T1000 (cell line): ENCODE results near the gene FYCO1.
"Not testable (repeated sequence)": the region's sequence is repeated elsewhere in the genome, so short reads cannot be mapped to it uniquely, and the experiment has no call there.

Experiments used
- DNase-seq: peaks from one replicate; lab custom pipeline; 2025; ENCODE audit warnings: mixed read lengths; lab: John Stamatoyannopoulos, UW

FYCO1 gene

DNA sequence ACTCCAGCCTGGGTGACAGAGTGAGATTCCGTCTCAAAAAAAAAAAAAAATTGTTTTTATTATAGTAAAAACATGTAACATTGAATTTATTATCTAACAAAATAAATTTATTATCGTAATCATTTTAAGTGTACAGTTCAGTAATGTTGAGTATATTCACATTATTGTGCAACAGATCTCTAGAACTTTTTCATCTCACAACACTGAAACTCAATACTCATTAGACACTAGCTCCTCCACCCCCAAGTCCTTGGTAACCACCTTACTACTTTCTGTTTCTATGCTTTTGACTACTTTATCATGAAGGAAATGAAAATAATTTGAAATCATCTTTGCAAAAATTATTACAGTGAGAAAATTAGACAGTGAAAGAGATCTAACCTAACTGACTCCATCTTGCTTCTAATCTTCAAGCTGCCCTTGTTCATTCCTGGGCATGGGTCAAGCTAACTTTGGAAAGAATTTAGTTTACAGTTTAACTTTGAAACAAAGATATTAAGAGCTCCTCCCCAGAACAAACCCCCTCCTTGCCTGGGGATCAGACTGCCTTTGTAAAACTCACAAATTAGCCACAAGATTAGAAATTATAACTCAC lies 15.0 kb upstream of the FYCO1 start:
- DNase-seq, result no peak

DNA sequence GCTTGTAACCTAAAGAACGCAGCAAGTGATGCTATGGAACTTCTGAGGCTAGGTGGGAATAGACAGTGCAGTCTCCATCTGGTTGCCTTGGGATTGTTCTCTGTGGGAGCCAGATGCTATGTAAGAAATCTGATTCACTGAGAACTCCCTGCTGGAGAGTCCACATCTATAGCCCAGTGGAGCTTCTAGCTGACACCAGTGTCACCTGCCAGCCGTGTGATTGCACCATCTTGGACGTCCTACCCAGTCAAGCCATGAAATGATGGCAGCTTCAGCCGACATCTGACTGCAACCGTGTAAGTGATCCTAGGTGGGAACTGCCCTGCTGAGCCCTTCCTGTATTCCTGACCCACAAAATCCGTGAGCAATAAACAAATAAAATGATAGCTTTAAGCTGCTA lies 12.4 kb upstream of the FYCO1 start:
- DNase-seq, result no peak

DNA sequence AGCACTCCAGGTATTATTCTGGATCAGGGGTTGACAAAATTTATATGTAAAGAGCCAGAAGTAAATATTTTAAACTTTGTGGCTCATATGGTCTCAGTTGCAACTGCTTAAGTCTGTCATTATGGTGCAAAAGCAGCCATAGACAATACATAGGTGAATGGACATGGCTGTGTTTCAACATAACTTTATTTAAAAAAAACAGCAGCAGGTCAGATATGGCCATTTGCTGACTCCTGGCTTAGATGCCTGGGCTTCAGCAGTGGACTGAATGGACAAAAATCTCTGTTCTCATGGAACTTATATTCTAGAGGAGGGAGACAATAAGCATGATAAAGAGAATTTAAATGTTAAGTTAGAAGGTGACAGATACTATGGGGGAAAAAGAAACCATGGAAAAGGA lies 11.7 kb upstream of the FYCO1 start:
- DNase-seq, result no peak

GRCh38 chr3:46006238-46007032 lies 10.8 kb upstream of the FYCO1 start:
- peak; percentile 20 for DNase-seq

DNA sequence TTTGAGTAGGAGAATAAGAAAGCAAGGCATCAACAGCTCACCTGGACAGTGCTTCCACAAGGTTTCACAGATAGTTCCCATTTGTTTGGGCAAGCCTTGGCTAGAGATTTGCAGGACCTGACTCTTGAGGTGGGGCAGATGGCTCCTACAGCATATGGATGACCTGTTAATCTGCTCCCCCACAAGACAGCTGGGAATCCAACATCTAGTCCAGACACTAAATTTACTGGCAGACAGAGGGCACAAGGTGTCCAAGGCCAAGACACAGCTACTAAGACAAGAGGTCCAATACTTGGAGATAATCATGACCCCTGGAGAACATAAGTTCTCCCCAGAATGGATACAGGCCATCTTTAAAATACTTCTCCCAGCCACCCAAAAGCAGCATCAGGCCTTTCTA lies 8.1 kb upstream of the FYCO1 start:
- DNase-seq, result not testable (repeated sequence)

- DNase-seq, result no peak
Observed at GRCh38 chr3:46001178-46001577, 5.6 kb upstream of the FYCO1 start.

- no peak for DNase-seq
Observed at GRCh38 chr3:45997942-45998341, 2.3 kb upstream of the FYCO1 start.

DNA sequence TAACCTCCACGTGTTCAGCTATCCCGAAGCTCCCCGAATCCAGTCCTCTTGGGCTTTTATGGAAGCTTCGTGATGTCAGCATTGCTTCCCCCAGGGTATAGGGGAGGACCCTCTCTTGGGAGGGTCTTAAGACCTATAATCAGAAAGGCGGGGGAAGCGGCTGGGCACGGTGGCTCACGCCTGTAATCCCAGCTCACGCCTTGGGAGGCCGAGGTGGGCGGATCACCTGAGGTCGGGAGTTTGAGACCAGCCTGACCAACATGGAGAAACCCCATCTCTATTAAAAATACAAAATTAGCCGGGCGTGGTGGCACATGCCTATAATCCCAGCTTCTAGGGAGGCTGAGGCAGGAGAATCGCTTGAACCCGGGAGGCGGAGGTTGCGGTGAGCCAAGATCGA lies 1.9 kb upstream of the FYCO1 start:
- not testable (repeated sequence) for DNase-seq

DNA sequence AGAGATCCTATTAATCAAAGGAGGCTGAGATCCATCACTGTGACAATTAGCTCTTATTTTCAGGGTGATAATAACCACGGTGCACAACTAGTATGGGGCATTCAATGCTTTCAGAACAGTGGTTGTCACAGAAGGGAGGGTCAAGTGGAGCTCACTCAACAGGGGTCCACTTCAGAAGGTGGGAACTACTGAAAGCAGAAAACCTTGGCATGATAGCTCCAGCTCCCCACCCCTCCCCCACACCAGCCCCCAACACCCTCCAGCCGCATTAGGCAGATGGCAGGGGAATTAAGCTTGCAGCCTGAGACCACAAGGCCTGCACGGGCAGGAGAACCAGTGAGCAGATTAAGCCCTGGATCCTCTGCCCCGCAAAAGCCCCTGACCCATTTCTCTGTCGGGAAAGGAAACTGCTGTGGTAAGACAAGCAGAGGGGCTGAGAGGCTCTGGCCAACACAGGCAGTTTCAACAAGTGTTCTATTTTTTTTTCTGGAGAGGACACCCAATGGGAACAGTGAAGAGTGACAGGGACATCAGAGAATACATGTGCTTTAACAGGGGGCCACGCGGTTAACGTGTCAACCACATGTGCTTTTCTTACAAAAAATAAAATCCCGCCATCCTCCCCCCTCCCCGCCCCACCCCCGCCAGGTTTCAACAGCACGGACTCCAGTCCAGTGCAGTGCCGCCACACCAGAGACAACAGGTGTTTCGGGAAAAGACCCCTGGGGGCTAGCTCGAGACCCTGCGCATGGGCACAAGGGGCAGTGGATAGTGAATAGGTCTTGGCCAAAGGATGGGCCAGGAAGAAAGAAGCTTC lies 997 bp downstream of the FYCO1 start:
- no peak for DNase-seq

- no peak for DNase-seq
Observed at GRCh38 chr3:45993421-45994027, 2.1 kb downstream of the FYCO1 start.

- no peak for DNase-seq
Observed at GRCh38 chr3:45992821-45993221, 2.8 kb downstream of the FYCO1 start.

DNA sequence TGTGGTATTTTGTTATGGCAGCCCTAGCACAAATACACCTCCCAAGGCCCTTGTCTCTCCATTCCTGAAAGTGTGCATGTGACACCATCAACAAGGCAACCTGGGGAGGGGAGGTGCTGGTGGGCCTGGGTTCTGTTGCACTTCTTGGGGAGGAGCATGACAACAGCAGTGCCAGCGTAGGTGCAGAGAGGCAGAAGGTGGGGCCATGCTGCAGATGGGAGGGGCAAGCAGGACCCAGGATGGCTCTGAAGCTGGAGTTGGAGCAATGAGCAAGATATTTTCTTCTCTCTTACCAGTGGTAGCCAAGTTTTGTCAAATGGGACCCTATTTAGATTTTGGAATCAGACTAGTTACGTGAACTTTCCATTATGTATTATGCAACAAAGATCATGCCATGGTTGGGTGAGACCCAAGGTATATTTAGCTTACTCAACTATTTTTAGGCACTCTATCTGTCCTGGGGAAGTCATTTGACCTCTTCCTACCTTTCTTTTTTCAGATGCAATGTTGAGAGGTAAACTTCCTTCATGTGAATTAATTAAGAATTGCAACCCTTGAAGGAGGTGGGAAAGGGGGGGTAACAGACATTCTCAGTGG lies 3.4 kb downstream of the FYCO1 start:
- no peak for DNase-seq

- DNase-seq, result no peak
Observed at GRCh38 chr3:45991341-45991740, 4.3 kb downstream of the FYCO1 start.

DNA sequence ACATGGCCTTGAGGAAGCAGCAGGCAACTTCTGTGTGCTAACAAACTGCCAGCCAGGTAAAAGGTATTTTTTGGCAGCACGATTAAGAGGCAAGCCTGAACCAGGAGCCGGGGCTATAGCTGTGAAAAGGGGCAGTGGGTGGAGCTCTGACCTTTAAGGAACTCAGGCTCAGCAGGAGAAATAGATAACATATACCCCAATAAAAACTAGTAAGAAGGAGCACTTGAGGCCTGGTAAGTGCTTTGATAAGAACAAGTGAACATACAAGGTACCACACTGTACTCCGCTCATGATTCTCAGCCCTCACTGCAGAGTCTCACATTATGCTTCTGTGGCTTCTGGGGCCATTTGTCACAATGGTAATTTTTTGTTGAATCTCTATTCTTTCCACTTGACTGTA lies 5.4 kb downstream of the FYCO1 start:
- DNase-seq, result no peak

DNA sequence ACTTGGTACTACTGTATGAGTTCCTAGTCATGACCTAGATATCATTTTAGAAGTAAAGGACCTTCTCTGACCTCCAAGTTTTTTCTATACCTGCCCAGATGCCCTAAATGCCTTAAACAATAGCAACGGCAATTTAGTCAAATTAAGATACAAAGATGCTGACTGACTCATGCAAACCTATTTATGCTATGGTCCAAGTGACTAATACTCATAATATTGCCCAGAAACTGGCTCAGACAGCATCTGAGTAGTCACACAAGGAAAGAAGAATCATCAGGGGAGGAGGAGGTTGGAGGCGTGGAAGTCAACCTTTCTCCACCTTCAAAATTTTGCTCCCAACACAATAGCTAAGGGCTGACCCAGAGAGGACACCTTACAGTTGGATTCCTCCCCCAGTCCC lies 6.8 kb downstream of the FYCO1 start:
- DNase-seq, result peak; percentile 12

DNA sequence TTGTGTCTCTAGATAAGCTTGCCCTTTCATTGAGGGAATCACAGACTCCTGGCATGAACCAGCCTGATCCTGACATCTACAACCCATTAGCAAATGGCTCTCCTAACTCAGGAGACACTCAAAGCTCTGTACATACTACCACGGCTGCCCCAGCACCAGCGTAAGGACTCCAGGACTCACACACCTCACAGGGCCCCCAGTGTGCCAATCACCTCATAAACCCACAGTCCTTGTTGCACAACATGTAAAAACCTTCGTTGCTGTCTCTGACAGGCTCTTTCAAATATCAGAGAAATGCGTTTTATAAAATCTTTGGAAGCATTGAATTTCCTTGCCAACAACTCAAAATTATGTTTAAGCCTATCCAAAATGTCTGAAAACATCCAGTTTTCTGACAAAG lies 7.3 kb downstream of the FYCO1 start:
- no peak for DNase-seq

- no peak for DNase-seq
Observed at GRCh38 chr3:45987368-45988291, 8.0 kb downstream of the FYCO1 start.

- DNase-seq, result peak; percentile 10
Observed at GRCh38 chr3:45986303-45986982, 9.2 kb downstream of the FYCO1 start.

GRCh38 chr3:45985532-45986302 lies 9.9 kb downstream of the FYCO1 start:
- DNase-seq, result no peak
